Gastrocnemius medialis (tissue), 4 donors: ENCODE measurements around the gene ARL15.

Experiments
- CTCF ChIP-seq, 5 experiments: fragments of 450-650 bp in 3 of 5; fragments of 200-600 bp in 2 of 5; sonication (generic) in 2 of 5; IDR thresholded peaks in 4 of 5; conservative IDR thresholded peaks in 1 of 5; 1 replicate in 4 of 5; 2 replicates in 1 of 5; pipeline ENCODE4 v1.5.1; 2016 to 2019; ENCODE audit warnings: antibody characterized with exemption in 5 of 5, mild to moderate bottlenecking in 3 of 5, moderate library complexity in 3 of 5
- POLR2A ChIP-seq, 2 donors: fragments of 450-650 bp; IDR thresholded peaks; one replicate each; pipeline ENCODE4 v1.6.1; 2017; ENCODE audit warnings: antibody characterized with exemption in 2 of 2, mild to moderate bottlenecking in 2 of 2, moderate library complexity in 2 of 2

GRCh38 chr5:53922508-53923498 lies 387.6 kb downstream of the ARL15 start:
- TF ChIP-seq POLR2A (IDR thresholded peaks at IDR 0.05) (no peak), CTCF (IDR thresholded peaks at IDR 0.05 in 4 of 5, conservative IDR thresholded peaks at IDR 0.05 in 1 of 5) (no peak)
